K562 (cell line): ENCODE results near the gene TMEM123. TPM values are rescaled to one million over a fixed set of nuclear protein-coding genes. Genes with fewer than 3 reads are reported as not detected.

ENCODE experiments used
- ATAC-seq: fragments of 200-7000 bp; cut with Tn5 transposase; 3 replicates; pipeline ENCODE4 v1.9.1; 2020; ENCODE audit warnings: moderate library complexity
- BruUV-seq: library from RNA; stranded (reverse); fragments of 400-500 nt; replicated peaks from 2 replicates; lab custom pipeline; 2021; lab: Mats Ljungman, UMichigan
- CTCF ChIA-PET: fragments of 300-600 bp; formaldehyde crosslinking; extraction: SDS; loops from one replicate; lab custom pipeline; 2021; ENCODE audit warnings: low intra/inter-chr PET ratio; lab: Yijun Ruan, JAX
- POLR2A ChIA-PET: fragments of 300-600, 350-650 bp; sonication (Branson Sonifier 250); formaldehyde crosslinking; extraction: SDS; loops from one replicate; lab custom pipeline; 2021; ENCODE audit warnings: antibody characterized with exemption, inconsistent platforms; lab: Yijun Ruan, JAX
- DNase-seq, 4 experiments: peaks; one replicate each; pipeline versions ENCODE4 v3.0.0 to v3.0.0-alpha.2; 2011 to 2018; ENCODE audit warnings: low spot score in 3 of 4, mixed read lengths in 3 of 4; ENCODE audit errors: extremely low read depth in 1 of 4
- FAIRE-seq: peaks from 2 replicates; lab custom pipeline; 2011; peaks lifted over from hg19 to GRCh38; lab: Jason Lieb, UNC
- H2AFZ ChIP-seq: 2 replicates; pipeline ENCODE4 v1.6.0; 2011; ENCODE audit warnings: low read depth, low read length, control low read depth, inconsistent platforms
- H3K27ac ChIP-seq: fragments of 200-600 bp; 3 replicates; pipeline ENCODE4 v1.8.0; 2011; ENCODE audit warnings: low read depth, mild to moderate bottlenecking, control low read depth, inconsistent platforms, low read length, moderate library complexity, mixed read lengths; ENCODE audit errors: extremely low read depth
- H3K27me3 ChIP-seq, 2 experiments: fragments of 300-600 bp in 1 of 2; 2 replicates in 1 of 2; 3 replicates in 1 of 2; pipeline versions ENCODE4 v1.6.0 to v1.8.0; 2011; ENCODE audit warnings: inconsistent platforms in 2 of 2, low read length in 2 of 2, mild to moderate bottlenecking in 1 of 2, mixed read lengths in 1 of 2, moderate library complexity in 1 of 2; ENCODE audit not compliant: control insufficient read depth in 2 of 2, insufficient read depth in 2 of 2
- H3K36me3 ChIP-seq: fragments of 300-600 bp; 3 replicates; pipeline ENCODE4 v1.8.0; 2011; ENCODE audit warnings: mild to moderate bottlenecking, low read length, inconsistent platforms; ENCODE audit not compliant: control insufficient read depth, insufficient read depth
- H3K4me1 ChIP-seq, 2 experiments: fragments of 200-600 bp in 1 of 2; replicated peaks in 1 of 2; 2 replicates in 1 of 2; 3 replicates in 1 of 2; pipeline versions ENCODE4 v1.5.1 to v1.8.0; 2011; ENCODE audit warnings: inconsistent platforms in 2 of 2, low read length in 2 of 2, mild to moderate bottlenecking in 1 of 2, mixed read lengths in 1 of 2, moderate library complexity in 1 of 2; ENCODE audit not compliant: control insufficient read depth in 2 of 2, insufficient read depth in 2 of 2
- H3K4me2 ChIP-seq: 2 replicates; pipeline ENCODE4 v1.6.1; 2011; ENCODE audit warnings: low read length, control low read depth, inconsistent platforms, mixed read lengths; ENCODE audit not compliant: insufficient read depth
- H3K4me3 ChIP-seq: fragments of 200-600 bp; sonication (generic), shearing (Covaris generic); 2 replicates; pipeline ENCODE4 v1.5.1; 2016; ENCODE audit warnings: control low read depth, inconsistent platforms
- H3K79me2 ChIP-seq: fragments of 200-600 bp; 3 replicates; pipeline ENCODE4 v1.8.0; 2011; ENCODE audit warnings: low read length, inconsistent platforms; ENCODE audit not compliant: control insufficient read depth, insufficient read depth
- H3K9ac ChIP-seq, 2 experiments: 2 replicates each; pipeline versions ENCODE4 v1.6.0 to v1.6.1; 2011; ENCODE audit warnings: low read depth in 2 of 2, low read length in 2 of 2, control low read depth in 1 of 2, inconsistent platforms in 1 of 2, mild to moderate bottlenecking in 1 of 2, mixed read lengths in 1 of 2; ENCODE audit not compliant: insufficient read depth in 1 of 2
- H3K9me1 ChIP-seq: one replicate; pipeline ENCODE4 v1.6.0; 2011; ENCODE audit warnings: inconsistent platforms, mild to moderate bottlenecking, low read length, moderate library complexity; ENCODE audit not compliant: control insufficient read depth, insufficient read depth
- H3K9me3 ChIP-seq: replicated peaks from 2 replicates; pipeline ENCODE4 v1.5.1; 2011; ENCODE audit warnings: low read depth, low read length, inconsistent platforms; ENCODE audit not compliant: control insufficient read depth, insufficient read depth
- H4K20me1 ChIP-seq: replicated peaks from 2 replicates; pipeline ENCODE4 v1.6.1; 2011; ENCODE audit warnings: low read length, inconsistent platforms, mixed read lengths; ENCODE audit not compliant: control insufficient read depth, insufficient read depth
- ATF2 ChIP-seq: sonication (generic); formaldehyde crosslinking; IDR thresholded peaks from 2 replicates; pipeline ENCODE4 v1.8.1; 2022; ENCODE audit warnings: missing genetic modification reagents
- ATF6 ChIP-seq: sonication (generic); formaldehyde crosslinking; IDR thresholded peaks from 2 replicates; pipeline ENCODE4 v1.4.0; 2020; ENCODE audit warnings: mild to moderate bottlenecking, missing genetic modification reagents
- BACH1 ChIP-seq: fragments of 200-800 bp; sonication (Bioruptor generic); IDR thresholded peaks from 2 replicates; pipeline ENCODE4 v1.6.1; 2016; ENCODE audit warnings: missing genetic modification characterization, missing compliant biosample characterization
- CBX3 ChIP-seq, 2 experiments: IDR thresholded peaks; 1 replicate in 1 of 2; 2 replicates in 1 of 2; pipeline ENCODE4 v1.6.1; 2012; ENCODE audit warnings: inconsistent platforms in 2 of 2, low read length in 2 of 2, borderline replicate concordance in 1 of 2, control low read depth in 1 of 2
- CGGBP1 ChIP-seq: fragments of 250-450 bp; sonication (Bioruptor Pico); IDR thresholded peaks from 2 replicates; pipeline ENCODE4 v1.9.0; 2021; ENCODE audit warnings: mild to moderate bottlenecking
- CTBP1 ChIP-seq: fragments of 450-650 bp; IDR thresholded peaks from 2 replicates; pipeline ENCODE4 v1.6.1; 2016; ENCODE audit warnings: borderline replicate concordance
- FOXO4 ChIP-seq: fragments of 450-650 bp; formaldehyde crosslinking; IDR thresholded peaks from 2 replicates; pipeline ENCODE4 v1.4.0; 2020; ENCODE audit warnings: mild to moderate bottlenecking, moderate library complexity
- HMGN3 ChIP-seq: IDR thresholded peaks from 2 replicates; pipeline ENCODE4 v1.6.1; 2011; ENCODE audit warnings: borderline replicate concordance, low read depth, mild to moderate bottlenecking, mixed read lengths, low read length; ENCODE audit not compliant: insufficient read length; ENCODE audit errors: extremely low read depth
- KDM4B ChIP-seq, 2 experiments: fragments of 450-650 bp in 1 of 2; sonication (generic) in 1 of 2; IDR thresholded peaks; 2 replicates each; pipeline ENCODE4 v1.6.1; 2016 to 2017; ENCODE audit warnings: borderline replicate concordance in 2 of 2, antibody characterized with exemption in 1 of 2, low read depth in 1 of 2, mild to moderate bottlenecking in 1 of 2
- POU5F1 ChIP-seq: fragments of 150-350 bp; IDR thresholded peaks from 2 replicates; pipeline ENCODE4 v1.6.1; 2014; ENCODE audit warnings: borderline replicate concordance, low read length, low read depth, mild to moderate bottlenecking; ENCODE audit not compliant: partially characterized antibody
- WGBS: fragments of 100-300 bp; shearing (Covaris generic); methylation state at CpG from one replicate; pipeline ENCODE4 v1.1.6; 2016; ENCODE audit warnings: low coverage, mixed read lengths; ENCODE audit not compliant: insufficient coverage; ENCODE audit errors: missing lambda C conversion rate; 5-methylcytosine and 5-hydroxymethylcytosine counted together
- in situ Hi-C: fragments of 300-500 bp; cut with MboI; formaldehyde crosslinking; loops from 4 replicates; pipeline ENCODE4 v1.15.0; 2018; ENCODE audit warnings: inconsistent platforms, mixed read lengths
- intact Hi-C: fragments of 100-400 bp; cut with micrococcal nuclease; formaldehyde crosslinking; loops from 2 replicates; pipeline ENCODE4 v1.14.2; 2022
- polyA plus RNA-seq, 8 experiments: library from polyadenylated mRNA; depleted of rRNA in 4 of 8; stranded (reverse) in 5 of 8; unstranded in 3 of 8; fragments of >200 nt; fragmentation: Nextera tagmentation in 2 of 8; fragmentation: Illumina TruSeq in 1 of 8; extraction: Ambion mirVana in 2 of 8; extraction: Trizol in 1 of 8; gene quantifications; 2 replicates each; pipeline versions ENCODE4 v1.2.1 to v1.2.3, GENCODE V29; 2011 to 2014; ENCODE audit warnings: inconsistent platforms in 1 of 8, missing spikeins in 1 of 8
- total RNA-seq, 7 experiments: library from RNA; depleted of rRNA in 6 of 7; stranded (reverse); fragments of >200 nt in 6 of 7; fragmentation: Illumina TruSeq in 2 of 7; extraction: Trizol in 2 of 7; gene quantifications; 2 replicates each; pipeline versions ENCODE4 v1.2.1 to v1.2.3, GENCODE V29; 2011 to 2021; ENCODE audit warnings: low replicate concordance in 1 of 7

The TMEM123 gene
- total and polyA plus RNA-seq, 9 of the 15 experiments (the other 6 are each of a cell fraction or from before 2014, with no cell fraction given) = 19.8 to 344 (median 82.4) TPM

- H3K36me3 ChIP-seq = no peaks in the 10 kb centered on the region
- WGBS = 6% methylated on average over 3 of the region's 3 CpGs
- in situ Hi-C loops = no loop called here
- H3K27ac ChIP-seq = no peak overlapping the region
- ChIA-PET CTCF (no interaction called here), POLR2A (no interaction called here)
- FAIRE-seq (no peak), ATAC-seq (no peak), DNase-seq (no peak)
- no peaks in the 10 kb centered on the region for H3K9me3 ChIP-seq
- intact Hi-C loops = no loop called here
- H3K79me2 ChIP-seq = no peaks in the 10 kb centered on the region
- peaks cover 2 to 8% of the 10 kb centered on the region in 2 experiments; a peak in 1 of 5 replicates for H3K27me3 ChIP-seq
- no peak overlapping the region for H3K4me3 ChIP-seq
- no peak overlapping the region for H2AFZ ChIP-seq
- no peaks in the 10 kb centered on the region for H3K9me1 ChIP-seq
- BruUV-seq = no TSS peak
- H4K20me1 ChIP-seq = no peaks in the 10 kb centered on the region
- H3K4me1 ChIP-seq = no peaks in the 10 kb centered on the region
- no peak overlapping the region for H3K4me2 ChIP-seq
- no peak overlapping the region for H3K9ac ChIP-seq
- TF ChIP-seq BACH1 (tag) (no peak), KDM4B (IDR thresholded peaks at IDR 0.05; ENCODE audit: borderline replicate concordance in 2 of 2, low read depth in 1 of 2) (no peak), CBX3 (IDR thresholded peaks at IDR 0.05; ENCODE audit: borderline replicate concordance in 1 of 2, low read length in 2 of 2) (no peak)
Observed at GRCh38 chr11:102488208-102488607, 35.6 kb upstream of the TMEM123 start.

GRCh38 chr11:102487214-102487613 is 34.6 kb upstream of the TMEM123 start:
- Histone ChIP-seq H3K4me1 (no peaks in the 10 kb centered on the region), H3K4me2 (no peak overlapping the region), H3K27ac (no peak overlapping the region), H3K9me3 (no peaks in the 10 kb centered on the region), H4K20me1 (no peaks in the 10 kb centered on the region), H3K79me2 (no peaks in the 10 kb centered on the region), H3K27me3 (peaks cover 2 to 8% of the 10 kb centered on the region in 2 experiments; a peak in 1 of 5 replicates), H3K9me1 (no peaks in the 10 kb centered on the region), H3K9ac (no peak overlapping the region), H2AFZ (0 out of 2 replicates have a peak overlapping the region, but pooled peaks have one; percentile 8), H3K36me3 (no peaks in the 10 kb centered on the region), H3K4me3 (no peak overlapping the region)
- DNase-seq (no peak), FAIRE-seq (no peak), ATAC-seq (no peak; the same call in 2 of the 3 replicates)
- ChIA-PET POLR2A (interaction anchor here (0.6 kb wide), 1 partner anchor 35 kb away, joined by 3 read pairs; no protein-coding TSS in a partner anchor), CTCF (no interaction called here)
- 24% methylated on average over 1 of the region's 1 CpG for WGBS
- BruUV-seq = no TSS peak
- in situ Hi-C loops = no loop called here
- intact Hi-C loops = no loop called here
- TF ChIP-seq POU5F1 = no peak
- no peak for TF ChIP-seq ATF2 (CRISPR knock-in tag)
- no peak for TF ChIP-seq CGGBP1
- no peak for TF ChIP-seq CTBP1
- no peak for TF ChIP-seq FOXO4 (CRISPR knock-in tag)
- TF ChIP-seq ATF6 (CRISPR knock-in tag) = no peak
- no peak for TF ChIP-seq HMGN3
